AG04450 (cell line): ENCODE data around the gene CFAP251. TPM values are rescaled to one million over a fixed set of nuclear protein-coding genes. Genes with fewer than 3 reads are reported as not detected.

Experiments
- CTCF ChIA-PET: fragments of 300-600, 350-600 bp; formaldehyde crosslinking; extraction: SDS; loops from one replicate; lab custom pipeline; 2022; ENCODE audit warnings: antibody characterized with exemption, inconsistent platforms; lab: Charles Lee
- POLR2A ChIA-PET: fragments of 350-600 bp; formaldehyde crosslinking; extraction: SDS; loops from one replicate; lab custom pipeline; 2021; ENCODE audit warnings: antibody characterized with exemption, inconsistent platforms; lab: Yijun Ruan, JAX
- DNase-seq: peaks from one replicate; pipeline ENCODE4 v3.0.0-alpha.2; 2011; ENCODE audit warnings: low read depth, low spot score
- H3K27ac ChIP-seq: one replicate; pipeline ENCODE4 v1.5.1; 2012; ENCODE audit warnings: low read depth, low read length, control low read depth
- H3K27me3 ChIP-seq: one replicate; pipeline ENCODE4 v1.6.0; 2012; ENCODE audit warnings: low read length; ENCODE audit not compliant: control insufficient read depth, insufficient read depth
- H3K4me3 ChIP-seq: 2 replicates; pipeline ENCODE4 v1.5.1; 2011; ENCODE audit warnings: mild to moderate bottlenecking, low read depth, low read length, control low read depth
- H3K9me3 ChIP-seq: 2 replicates; pipeline ENCODE4 v1.5.1; 2012; ENCODE audit warnings: low read length; ENCODE audit not compliant: control insufficient read depth, insufficient read depth
- CTCF ChIP-seq: IDR thresholded peaks from 2 replicates; pipeline ENCODE4 v1.5.1; 2011; ENCODE audit warnings: low read depth, low read length, control low read depth, inconsistent platforms
- polyA plus RNA-seq: library from polyadenylated mRNA; depleted of rRNA; stranded (reverse); fragments of >200 nt; gene quantifications from 2 replicates; pipeline ENCODE4 v1.2.3, GENCODE V29; 2011

CFAP251 gene
- polyA plus RNA-seq, 1 experiment = 16.1 TPM

- H3K4me3 ChIP-seq = no peak overlapping the region
- peaks cover 5% of the 10 kb centered on the region; the same call in 1 of the 2 replicates for H3K9me3 ChIP-seq
- no peak for DNase-seq
- TF ChIP-seq CTCF = no peak
- CTCF ChIA-PET = interaction anchor here (1.0 to 1.3 kb wide), 2 partner anchors 13 to 28 kb away, joined by 3 read pairs; partner anchors contain the start of gene CFAP251
- H3K27me3 ChIP-seq = no peaks in the 10 kb centered on the region
- POLR2A ChIA-PET = no interaction called here
- no peak overlapping the region for H3K27ac ChIP-seq
Measured at GRCh38 chr12:121946313-121947025, 28.1 kb downstream of the CFAP251 start.

- ChIA-PET CTCF (no interaction called here), POLR2A (no interaction called here)
- TF ChIP-seq CTCF = no peak
- Histone ChIP-seq H3K9me3 (peaks cover 5% of the 10 kb centered on the region; the same call in 1 of the 2 replicates), H3K4me3 (no peak overlapping the region), H3K27me3 (no peaks in the 10 kb centered on the region), H3K27ac (no peak overlapping the region)
- no peak for DNase-seq
Measured at GRCh38 chr12:121947981-121948380, 29.6 kb downstream of the CFAP251 start.

- Histone ChIP-seq H3K27me3 (no peaks in the 10 kb centered on the region), H3K27ac (peak overlapping the region; percentile 94), H3K9me3 (peaks cover 5% of the 10 kb centered on the region; the same call in 1 of the 2 replicates), H3K4me3 (peak overlapping the region; percentile 39)
- ChIA-PET POLR2A (interaction anchor here (0.7 to 1.1 kb wide), 3 partner anchors 25 to 131 kb away, joined by 3 to 5 read pairs (median 4); no protein-coding TSS in a partner anchor), CTCF (interaction anchor here (1.2 kb wide), 1 partner anchor 155 kb away, joined by 3 read pairs; no protein-coding TSS in a partner anchor)
- DNase-seq = peak; percentile 92
- no peak for TF ChIP-seq CTCF
Measured at GRCh38 chr12:121949648-121950397, 31.4 kb downstream of the CFAP251 start.

DNA sequence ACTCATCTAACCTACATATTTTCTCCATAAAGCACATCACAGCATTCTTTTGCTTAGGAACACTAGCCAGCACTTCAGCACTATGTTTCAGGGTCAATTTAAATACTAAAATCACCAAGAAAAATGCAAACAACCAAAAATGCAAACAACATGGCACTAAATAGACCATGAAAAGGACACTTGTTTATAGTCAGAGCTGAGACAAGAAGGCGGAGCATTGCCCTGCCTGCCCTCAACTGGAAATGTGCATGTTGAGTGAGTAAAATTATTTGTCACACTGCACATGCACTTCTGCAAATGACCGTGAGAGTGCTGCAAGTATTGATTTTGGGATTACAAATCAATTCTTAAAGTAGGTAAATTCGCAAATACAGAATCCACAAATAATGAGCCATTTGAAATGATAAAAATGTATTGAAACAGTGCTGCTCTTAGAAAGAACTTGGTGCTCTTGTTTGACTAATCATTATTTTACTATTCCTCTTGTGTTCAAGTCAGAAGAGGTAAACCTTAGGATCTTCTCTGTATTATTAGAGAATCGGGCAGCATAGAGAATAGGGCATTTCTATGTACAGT is 34.8 kb downstream of the CFAP251 start:
- ChIA-PET CTCF (no interaction called here), POLR2A (no interaction called here)
- Histone ChIP-seq H3K27me3 (no peaks in the 10 kb centered on the region), H3K4me3 (no peak overlapping the region), H3K27ac (no peak overlapping the region), H3K9me3 (no peaks in the 10 kb centered on the region)
- no peak for TF ChIP-seq CTCF
- DNase-seq = no peak
